HG02798 (cell line): Measurements from ENCODE around the gene HELZ2.
"Not testable (repeated sequence)": the region's sequence is repeated elsewhere in the genome, so short reads cannot be mapped to it uniquely, and the experiment has no call there.

ENCODE experiments used
- ATAC-seq: cut with Tn5 transposase; IDR thresholded peaks from one replicate; pipeline ENCODE4 v1.9.1; 2021; ENCODE audit warnings: mild to moderate bottlenecking; ENCODE audit not compliant: unreplicated experiment, poor library complexity

Gene HELZ2

DNA sequence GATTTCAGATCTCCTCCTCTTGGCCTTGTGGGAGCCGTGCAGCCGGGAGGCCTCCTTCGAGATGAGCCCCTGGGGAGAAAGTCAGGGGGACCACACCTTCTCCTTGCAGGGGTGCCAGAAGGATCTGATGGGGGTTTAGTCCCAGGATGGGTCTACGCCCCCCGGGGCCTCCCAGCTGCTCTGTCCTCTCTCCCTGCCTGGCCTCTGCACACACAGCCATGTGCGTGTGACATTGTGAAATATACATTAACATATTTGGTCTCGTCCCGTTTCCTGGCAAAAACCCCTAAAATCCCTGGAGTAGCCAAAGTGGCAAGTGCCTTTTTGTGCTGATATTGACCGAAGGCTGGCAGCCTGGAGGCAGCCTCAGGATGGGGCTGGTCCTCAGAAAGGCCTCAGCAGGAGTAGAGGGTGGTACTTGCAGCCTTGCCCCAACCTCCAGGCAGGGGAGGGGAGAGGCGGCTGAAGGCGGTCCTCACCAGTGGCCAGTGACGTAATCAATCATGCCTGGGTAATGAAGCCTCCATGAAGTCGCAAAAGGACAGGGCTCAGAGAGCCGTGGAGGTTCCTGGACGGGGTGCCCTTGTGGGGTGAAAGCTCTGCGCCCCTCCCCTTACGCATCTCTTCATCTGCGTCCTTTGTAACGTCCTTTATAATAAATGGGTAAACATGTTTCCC is 5.1 kb upstream of the HELZ2 start:
- no peak for ATAC-seq

- ATAC-seq, result no peak
Measured at GRCh38 chr20:63578224-63579016, 4.4 kb upstream of the HELZ2 start.

GRCh38 chr20:63577317-63577894 is 3.4 kb upstream of the HELZ2 start:
- no peak for ATAC-seq

DNA sequence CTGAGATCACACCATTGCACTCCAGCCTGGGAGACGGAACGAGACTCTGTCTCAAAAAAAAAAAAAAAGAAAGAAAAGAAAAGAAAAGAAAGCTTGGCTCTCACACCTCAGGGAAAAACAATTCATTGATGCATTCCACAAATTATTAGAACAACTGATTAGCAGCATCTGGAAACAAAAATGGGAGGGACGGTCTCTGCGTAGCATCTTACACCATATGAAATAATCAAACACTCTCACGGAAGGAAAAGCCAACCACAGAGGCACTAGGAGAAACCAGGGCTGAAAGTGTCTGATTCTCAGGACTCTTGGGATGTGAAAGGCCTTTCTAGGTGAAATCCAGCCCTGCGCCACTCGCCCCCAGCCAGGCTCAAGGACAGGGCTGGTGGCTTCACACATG is 2.3 kb upstream of the HELZ2 start:
- ATAC-seq, result no peak

DNA sequence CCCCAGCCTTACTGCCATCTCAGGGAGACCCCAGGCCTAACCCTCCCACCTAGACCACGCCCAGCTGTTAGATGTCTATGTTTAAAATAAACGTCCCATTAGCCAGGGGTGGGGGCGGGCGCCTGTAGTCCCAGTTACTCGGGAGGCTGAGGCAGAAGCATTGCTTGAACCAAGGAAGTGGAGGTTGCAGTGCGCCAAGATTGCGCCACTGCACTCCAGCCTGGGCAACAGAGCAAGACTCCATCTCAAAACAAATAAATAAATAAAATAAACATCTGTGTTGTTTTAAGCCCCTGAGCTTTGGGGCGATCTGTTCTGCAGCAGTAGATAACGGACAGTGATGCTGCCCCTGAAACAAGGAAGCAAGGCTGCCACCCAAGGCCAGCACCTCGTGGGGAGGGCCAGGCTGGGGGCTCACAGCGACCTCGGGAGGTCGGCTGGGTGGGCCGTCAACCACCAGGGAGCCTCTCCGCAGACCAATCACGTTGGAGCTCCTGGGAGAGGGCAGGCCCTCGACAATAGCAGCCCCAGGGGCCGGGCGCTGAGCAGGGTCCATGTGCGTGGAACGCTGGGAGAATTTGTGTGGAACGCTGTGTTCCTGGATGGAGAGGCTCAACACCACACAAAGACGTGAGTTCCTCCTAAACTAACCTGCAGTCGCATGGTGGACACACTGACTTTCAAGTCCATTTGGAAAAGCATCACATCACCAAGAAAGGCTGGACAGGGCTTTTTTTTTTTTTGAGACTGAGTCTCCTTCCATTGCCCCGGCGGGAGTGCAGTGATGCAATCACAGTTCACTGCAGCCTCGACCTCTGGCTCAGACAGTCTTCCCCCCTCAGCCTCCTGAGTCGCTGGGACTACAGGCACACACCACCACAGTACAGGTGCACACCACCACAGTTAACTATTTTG is 1.0 kb upstream of the HELZ2 start:
- no peak for ATAC-seq

GRCh38 chr20:63573647-63574131 is 350 bp downstream of the HELZ2 start:
- no peak for ATAC-seq

GRCh38 chr20:63572788-63573646 is 1.0 kb downstream of the HELZ2 start:
- ATAC-seq, result no peak

- ATAC-seq, result no peak
Measured at GRCh38 chr20:63572071-63572787, 1.8 kb downstream of the HELZ2 start.

DNA sequence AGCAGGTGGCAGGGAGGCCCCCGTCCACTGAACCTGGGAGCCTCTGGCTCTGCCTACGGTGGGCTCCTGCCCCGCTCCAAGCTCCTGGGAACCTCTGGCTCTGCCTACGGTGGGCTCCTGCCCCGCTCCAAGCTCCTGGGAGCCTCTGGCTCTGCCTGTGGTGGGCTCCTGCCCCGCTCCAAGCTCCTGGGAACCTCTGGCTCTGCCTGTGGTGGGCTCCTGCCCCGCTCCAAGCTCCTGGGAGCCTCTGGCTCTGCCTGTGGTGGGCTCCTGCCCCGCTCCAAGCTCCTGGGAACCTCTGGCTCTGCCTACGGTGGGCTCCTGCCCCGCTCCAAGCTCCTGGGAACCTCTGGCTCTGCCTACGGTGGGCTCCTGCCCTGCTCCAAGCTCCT is 3.0 kb downstream of the HELZ2 start:
- ATAC-seq, result not testable (repeated sequence)

- no peak for ATAC-seq
Measured at GRCh38 chr20:63570281-63571086, 3.6 kb downstream of the HELZ2 start.

- ATAC-seq, result no peak
Measured at GRCh38 chr20:63568986-63569949, 4.8 kb downstream of the HELZ2 start.

GRCh38 chr20:63568170-63568981 is 5.7 kb downstream of the HELZ2 start:
- ATAC-seq, result peak; percentile 7

DNA sequence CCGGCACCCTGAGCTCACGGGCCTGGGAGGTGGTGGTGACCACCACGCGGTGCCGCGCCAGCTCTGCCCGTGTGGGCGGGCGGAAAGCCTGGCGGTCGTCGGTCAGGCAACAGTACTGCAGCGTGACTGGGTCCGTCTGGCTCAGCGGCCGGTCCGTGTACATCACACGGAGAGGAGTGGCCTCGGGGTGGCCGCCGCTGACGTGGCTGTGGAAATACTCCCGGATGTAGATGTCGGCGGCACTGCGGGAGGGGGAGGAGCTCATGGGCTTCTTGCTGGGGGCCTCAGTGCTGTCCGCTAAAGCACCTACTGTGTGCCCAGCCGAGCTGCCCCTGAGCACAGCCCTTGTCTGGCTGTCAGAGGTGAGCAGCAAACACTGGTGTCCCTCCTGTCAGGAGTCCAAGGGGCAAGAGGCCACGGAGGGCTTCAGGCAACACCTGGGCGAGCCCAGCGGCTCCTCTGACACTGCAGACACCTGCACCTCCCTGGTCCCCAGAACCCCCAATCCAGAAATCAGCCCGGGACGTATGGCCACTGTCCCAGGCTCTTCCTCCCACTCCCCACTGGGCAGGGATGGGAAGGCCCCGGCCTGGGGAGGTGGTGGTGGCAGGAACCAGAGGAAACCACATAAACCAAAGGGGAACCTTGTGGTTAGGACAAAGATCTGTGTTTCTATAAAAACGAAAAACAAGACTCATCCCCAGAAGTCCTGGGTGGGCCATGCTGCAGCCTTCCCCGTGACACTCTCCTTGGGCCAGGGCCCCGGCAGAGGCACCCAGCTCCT is 6.5 kb downstream of the HELZ2 start:
- ATAC-seq, result peak; percentile 58

- ATAC-seq, result no peak
Measured at GRCh38 chr20:63567136-63567385, 7.0 kb downstream of the HELZ2 start.

DNA sequence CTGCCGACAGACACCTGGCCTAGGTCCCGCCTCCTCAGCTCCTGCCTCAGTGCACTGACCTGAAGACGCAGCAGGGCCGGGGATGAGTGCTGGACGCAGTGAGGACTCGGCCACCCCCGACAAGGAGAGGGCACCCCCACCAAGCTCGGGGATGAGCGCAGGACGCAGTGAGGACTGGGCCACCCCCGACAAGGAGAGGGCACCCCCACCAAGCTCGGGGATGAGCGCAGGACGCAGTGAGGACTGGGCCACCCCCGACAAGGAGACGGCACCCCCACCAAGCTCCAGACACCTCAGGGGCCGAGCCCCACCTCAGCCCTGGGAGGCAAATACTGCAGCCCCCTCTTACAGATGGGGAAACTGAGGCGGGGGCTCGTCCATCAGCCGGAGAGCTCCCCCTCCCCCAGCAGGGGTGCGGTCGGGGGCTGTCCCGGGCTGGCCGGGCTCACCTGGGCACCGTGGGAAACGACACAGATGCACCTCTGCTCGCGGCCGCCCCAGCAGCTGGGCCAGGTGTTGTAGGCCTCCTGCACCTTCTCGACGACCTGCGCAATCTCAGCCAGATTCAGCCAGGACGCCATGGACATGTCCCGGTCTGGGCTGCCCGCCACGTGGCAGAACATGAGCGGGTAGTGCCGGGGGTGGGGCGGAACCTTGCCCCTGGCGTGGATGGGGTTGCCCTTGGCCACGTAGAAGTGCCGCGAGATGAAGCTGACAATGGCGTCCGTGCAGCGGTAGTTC is 7.5 kb downstream of the HELZ2 start:
- ATAC-seq, result no peak
